Measurements from ENCODE around the gene NT5DC2. TPM values are rescaled to one million over a fixed set of nuclear protein-coding genes. Genes with fewer than 3 reads are reported as not detected.

Gene NT5DC2
- total RNA-seq, 1 donor from 2014 or later: 192 TPM

Other genes starting within 250 kb of the NT5DC2 start
- 13.2 and 13.5 TPM in 2 replicates for gene GLYCTK, start 246.0 kb downstream of the NT5DC2 start, total RNA-seq
- 0.96 and 2.9 TPM in 2 replicates for gene DNAH1, start 217.5 kb downstream of the NT5DC2 start, total RNA-seq
- 98.7 and 115 TPM in 2 replicates for gene BAP1, start 123.8 kb downstream of the NT5DC2 start, total RNA-seq
- gene PHF7, start 123.2 kb downstream of the NT5DC2 start, total RNA-seq: 3.1 and 3.9 TPM in 2 replicates
- 0.21 TPM in 1 of 2 replicates, not detected in the other for gene SEMA3G, start 88.8 kb downstream of the NT5DC2 start, total RNA-seq
- gene TNNC1, start 79.8 kb downstream of the NT5DC2 start, total RNA-seq: 1.4 and 5.7 TPM in 2 replicates
- gene NISCH, start 78.3 kb downstream of the NT5DC2 start, total RNA-seq: 62.5 and 65.4 TPM in 2 replicates
- gene STAB1, start 38.5 kb downstream of the NT5DC2 start, total RNA-seq: 0.42 and 1.1 TPM in 2 replicates
- 0.75 and 97.6 TPM in 2 replicates for gene UQCC5, start 2.7 kb upstream of the NT5DC2 start, total RNA-seq
- 74.2 and 89.5 TPM in 2 replicates for gene PBRM1, start 152.1 kb upstream of the NT5DC2 start, total RNA-seq
- gene GNL3, start 152.2 kb upstream of the NT5DC2 start, total RNA-seq: 109 and 135 TPM in 2 replicates
- gene GLT8D1, start 171.9 kb upstream of the NT5DC2 start, total RNA-seq: 40.9 and 45.9 TPM in 2 replicates
- 199 and 237 TPM in 2 replicates for gene SPCS1, start 172.2 kb upstream of the NT5DC2 start, total RNA-seq
- gene NEK4, start 237.1 kb upstream of the NT5DC2 start, total RNA-seq: 18.5 and 24.2 TPM in 2 replicates
- not detected in 2 replicates for gene ITIH1, start 243.7 kb upstream of the NT5DC2 start, total RNA-seq